GM18907 (cell line): ENCODE measurements around the gene GPANK1.

Experiments used
- ATAC-seq: cut with Tn5 transposase; IDR thresholded peaks from one replicate; pipeline ENCODE4 v1.9.1; 2021; ENCODE audit warnings: mild to moderate bottlenecking, moderate library complexity; ENCODE audit not compliant: unreplicated experiment

GPANK1 gene

DNA sequence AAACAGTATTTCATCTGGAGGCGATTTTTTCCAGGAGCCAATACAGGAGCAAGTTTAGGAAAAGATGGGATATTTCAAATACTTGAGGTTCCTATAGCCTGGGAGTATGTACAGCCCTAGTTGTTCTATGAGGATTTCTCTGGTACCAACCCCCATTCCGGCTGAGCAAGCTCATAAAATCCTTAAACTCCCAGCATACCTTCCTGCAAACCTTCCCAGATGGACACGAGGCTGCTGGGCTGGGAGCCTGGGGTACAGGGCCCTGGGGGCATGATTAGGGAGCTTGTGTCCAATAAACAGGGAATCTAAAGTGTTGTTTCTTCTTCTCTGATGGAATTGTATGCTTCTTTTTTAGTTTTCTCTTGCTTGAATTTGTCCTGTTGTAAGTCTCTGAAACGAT lies 42.8 kb downstream of the GPANK1 start:
- no peak for ATAC-seq

- ATAC-seq: no peak
These were observed 43.4 kb downstream of the GPANK1 start for GRCh38 chr6:31621320-31621939.

GRCh38 chr6:31620586-31621319 lies 44.0 kb downstream of the GPANK1 start, which contains the start of gene PRRC2A:
TSS of gene PRRC2A (plus strand) at chr6:31620715. CDS start at chr6:31622790, 2,075 bp downstream.
- ATAC-seq: peak; percentile 66

GRCh38 chr6:31619805-31620585 lies 44.8 kb downstream of the GPANK1 start:
- ATAC-seq: peak; percentile 83

DNA sequence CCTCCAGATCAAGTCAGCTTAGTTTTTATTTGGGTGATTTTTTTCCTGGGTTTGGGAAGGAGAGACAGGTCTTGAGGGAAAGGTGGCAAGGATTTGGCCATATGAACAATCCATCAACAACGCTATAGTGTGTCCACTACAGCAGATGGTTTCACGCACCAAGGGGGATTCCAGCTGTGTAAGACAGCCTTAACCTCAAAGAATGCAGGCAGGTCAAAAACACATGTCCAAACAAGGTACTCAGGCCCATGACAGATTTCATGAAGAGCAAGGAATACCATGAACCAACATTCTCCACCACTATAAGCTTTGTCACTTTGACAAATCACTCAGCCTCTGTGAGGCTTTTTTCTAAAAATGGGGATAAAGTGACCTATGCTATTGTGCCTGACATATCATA lies 47.8 kb downstream of the GPANK1 start:
- no peak for ATAC-seq

GRCh38 chr6:31615748-31616147 lies 49.0 kb downstream of the GPANK1 start:
- no peak for ATAC-seq

DNA sequence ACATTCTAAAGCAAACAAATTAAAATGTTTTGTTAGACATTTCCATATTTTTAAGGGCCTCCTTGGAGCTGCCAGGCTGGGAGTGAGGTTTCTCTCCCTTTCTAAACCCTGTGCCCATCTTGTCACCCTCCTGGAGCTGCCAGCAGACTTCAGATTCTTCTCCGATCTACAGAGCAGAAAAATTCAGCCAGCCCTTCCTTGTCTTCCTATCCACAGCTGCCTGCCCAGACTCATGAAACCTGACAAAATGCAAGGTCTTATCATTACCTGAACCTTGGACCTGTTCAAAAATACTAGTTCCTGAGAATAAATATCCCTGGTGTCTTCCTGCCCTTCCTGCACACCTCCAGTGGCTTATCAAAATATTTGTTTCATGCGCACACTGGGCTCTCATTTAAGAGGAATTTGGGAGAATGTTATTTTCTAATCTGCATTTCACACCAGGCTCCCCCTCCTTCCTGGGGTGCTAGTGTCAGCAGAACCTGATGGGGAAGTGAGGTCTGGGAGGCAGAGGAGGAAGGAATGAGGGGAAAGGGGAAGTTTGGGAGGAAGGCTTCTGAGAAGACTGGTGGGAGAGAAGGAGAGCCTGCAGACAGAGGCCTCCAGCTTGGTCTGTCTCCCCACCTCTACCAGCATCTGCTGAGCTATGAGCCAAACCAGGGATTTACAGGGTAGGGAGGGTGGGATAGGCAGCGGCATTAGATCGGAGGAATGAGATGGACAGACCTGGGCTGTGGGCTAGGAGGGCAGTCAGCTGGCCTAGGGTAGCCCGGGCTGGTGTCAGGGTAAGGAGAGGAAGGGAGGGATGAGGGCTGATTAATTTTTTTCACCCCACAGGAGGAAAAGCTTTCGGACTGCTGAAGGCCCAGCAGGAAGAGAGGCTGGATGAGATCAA lies 49.9 kb downstream of the GPANK1 start, which contains the start of gene AIF1:
Gene AIF1 (plus strand): TSS at position 551 of the 895 bp plus-strand sequence. CDS start 96 bp downstream, at position 647.
- ATAC-seq: no peak

- no peak for ATAC-seq
These were observed 50.6 kb downstream of the GPANK1 start for GRCh38 chr6:31614075-31614619.
